Body of pancreas (tissue), 4 donors: ENCODE measurements around the gene FGFBP3. TPM values are rescaled to one million over a fixed set of nuclear protein-coding genes. Genes with fewer than 3 reads are reported as not detected.

Source experiments
- ATAC-seq: fragments of 150-250 bp; one replicate; pipeline ENCODE4 v1.9.1; 2016
- DNase-seq, 4 donors: peaks; one replicate each; pipeline ENCODE4 v3.0.0-alpha.2; 2019
- H3K27ac ChIP-seq, 4 donors: fragments of 200-600 bp; sonication (generic); 1 replicate in 3 of 4; 2 replicates in 1 of 4; pipeline versions ENCODE4 v1.5.1 to v1.6.1; 2016 to 2019; ENCODE audit warnings: mild to moderate bottlenecking in 1 of 4, mixed read lengths in 1 of 4, moderate library complexity in 1 of 4
- H3K27me3 ChIP-seq, 2 donors: fragments of 200-600 bp; sonication (generic); one replicate each; pipeline ENCODE4 v1.6.0; 2016; ENCODE audit warnings: mild to moderate bottlenecking in 1 of 2
- H3K36me3 ChIP-seq, 2 donors: fragments of 200-600 bp; sonication (generic); replicated peaks in 1 of 2; 2 replicates each; pipeline ENCODE4 v1.5.1; 2016; ENCODE audit warnings: low read depth in 2 of 2; ENCODE audit not compliant: insufficient read depth in 1 of 2
- H3K4me1 ChIP-seq: fragments of 200-600 bp; sonication (generic); one replicate; pipeline ENCODE4 v1.6.0; 2016
- H3K4me3 ChIP-seq, 2 donors: fragments of 200-600 bp; sonication (generic); 1 replicate in 1 of 2; 2 replicates in 1 of 2; pipeline ENCODE4 v1.5.1; 2016 to 2019
- H3K9me3 ChIP-seq, 3 donors: fragments of 200-600 bp; sonication (generic); 1 replicate in 2 of 3; 2 replicates in 1 of 3; pipeline ENCODE4 v1.5.1; 2016
- CTCF ChIP-seq, 7 experiments: fragments of 450-650 bp in 4 of 7; fragments of 200-600 bp in 3 of 7; sonication (generic) in 3 of 7; IDR thresholded peaks; one replicate each; pipeline ENCODE4 v1.5.1; 2016 to 2019; ENCODE audit warnings: antibody characterized with exemption in 7 of 7
- POLR2A ChIP-seq, 3 donors: fragments of 450-650 bp; IDR thresholded peaks; one replicate each; pipeline ENCODE4 v1.6.1; 2016; ENCODE audit warnings: antibody characterized with exemption in 3 of 3, mild to moderate bottlenecking in 2 of 3
- WGBS, 2 donors: methylation state at CpG; one replicate each; pipeline ENCODE4 v1.1.5; 2017; 5-methylcytosine and 5-hydroxymethylcytosine counted together
- intact Hi-C: fragments of 100-400 bp; cut with DNase I; formaldehyde crosslinking; loops from one replicate; pipeline ENCODE4 v1.15.1; 2023
- small RNA-seq: library from RNA; depleted of rRNA; stranded (forward); fragments of <200 nt; gene quantifications from one replicate; pipeline ENCODE3, GENCODE V24; 2016
- total RNA-seq, 2 donors: library from RNA; depleted of rRNA; stranded (reverse); fragments of >200 nt; gene quantifications; one replicate each; pipeline ENCODE4 v1.1.0, GENCODE V29; 2016

Gene FGFBP3
- total RNA-seq, 2 donors from 2014 or later, result 2.3 to 3.4 TPM

GRCh38 chr10:91864744-91865143 is 44.5 kb downstream of the FGFBP3 start:
- Histone ChIP-seq H3K4me3 (no peak overlapping the region), H3K9me3 (no peaks in the 10 kb centered on the region), H3K36me3 (peaks cover 0 to 23% of the 10 kb centered on the region in 2 donors), H3K27me3 (no peaks in the 10 kb centered on the region), H3K27ac (no peak overlapping the region), H3K4me1 (no peaks in the 10 kb centered on the region)
- no peak for TF ChIP-seq CTCF (IDR thresholded peaks at IDR 0.05)
- DNase-seq, result no peak
- no peak for ATAC-seq
- WGBS, 2 donors, result 55 to 61% methylated on average over 2 of the region's 2 CpGs
- intact Hi-C loops, result no loop called here

- TF ChIP-seq CTCF (IDR thresholded peaks at IDR 0.05) (no peak), POLR2A (IDR thresholded peaks at IDR 0.05) (no peak)
- ATAC-seq, result no peak
Measured at GRCh38 chr10:91864099-91864498, 45.2 kb downstream of the FGFBP3 start.

GRCh38 chr10:91860885-91861284 is 48.4 kb downstream of the FGFBP3 start:
- intact Hi-C loops, result no loop called here
- DNase-seq (no peak), ATAC-seq (no peak)
- Histone ChIP-seq H3K27me3 (no peaks in the 10 kb centered on the region), H3K4me1 (no peaks in the 10 kb centered on the region), H3K36me3 (peaks cover 4 to 46% of the 10 kb centered on the region in 2 donors), H3K4me3 (no peak overlapping the region), H3K27ac (no peak overlapping the region), H3K9me3 (no peaks in the 10 kb centered on the region)
- TF ChIP-seq CTCF (IDR thresholded peaks at IDR 0.05), result no peak
- TF ChIP-seq POLR2A (IDR thresholded peaks at IDR 0.05), result no peak
- WGBS, 2 donors, result 81 to 88% methylated on average over 1 of the region's 1 CpG

More at GRCh38 chr10:91864099-91864498, 45.2 kb downstream of the FGFBP3 start:
- intact Hi-C loops, result no loop called here
- WGBS, 2 donors, result 18 to 50% methylated on average over 2 of the region's 2 CpGs
- Histone ChIP-seq H3K27me3 (no peaks in the 10 kb centered on the region), H3K36me3 (peaks cover 0 to 29% of the 10 kb centered on the region in 2 donors), H3K4me1 (no peaks in the 10 kb centered on the region), H3K9me3 (no peaks in the 10 kb centered on the region), H3K4me3 (no peak overlapping the region), H3K27ac (no peak overlapping the region)
- no peak for DNase-seq

GRCh38 chr10:91856637-91857036 is 52.6 kb downstream of the FGFBP3 start:
- no peak overlapping the region for H3K4me3 ChIP-seq
- H3K9me3 ChIP-seq, result no peaks in the 10 kb centered on the region
- TF ChIP-seq POLR2A (IDR thresholded peaks at IDR 0.05) (no peak), CTCF (IDR thresholded peaks at IDR 0.05) (peak in 2 of 7 experiments; percentile 15 to 21)
- H3K36me3 ChIP-seq, result peaks cover 4 to 54% of the 10 kb centered on the region in 2 donors
- no peaks in the 10 kb centered on the region for H3K4me1 ChIP-seq
- no peak for ATAC-seq
- 76 to 77% methylated on average over 6 of the region's 6 CpGs for WGBS, 2 donors
- DNase-seq, result no peak
- no peaks in the 10 kb centered on the region for H3K27me3 ChIP-seq
- no peak overlapping the region for H3K27ac ChIP-seq
- intact Hi-C loops, result no loop called here

Small RNA genes lying within 50 kb of the gene (small RNA-seq; reads per million reads assigned to genes)
- not detected for gene AL359198.2

Other genes with a start within 250 kb of the FGFBP3 start
- gene TNKS2, start 111.1 kb downstream of the FGFBP3 start, total RNA-seq, result 10 to 100 TPM; 23.4 to 29.6 TPM
- gene BTAF1, start 14.3 kb upstream of the FGFBP3 start, total RNA-seq, result 10 to 100 TPM; 30.0 to 39.7 TPM